ENCODE results near the gene FAM193B.

The FAM193B gene

GRCh38 chr5:177554474-177555111 lies at the start of gene FAM193B:
TSS of gene FAM193B (minus strand) at chr5:177554563. CDS start at chr5:177554458, 105 bp downstream.
- DNase-seq (ENCODE audit: low read depth, low spot score) = peak; percentile 88

- no peak for DNase-seq (ENCODE audit: low read depth, low spot score)
Observed at GRCh38 chr5:177604116-177604521, 49.8 kb upstream of the FAM193B start.

DNA sequence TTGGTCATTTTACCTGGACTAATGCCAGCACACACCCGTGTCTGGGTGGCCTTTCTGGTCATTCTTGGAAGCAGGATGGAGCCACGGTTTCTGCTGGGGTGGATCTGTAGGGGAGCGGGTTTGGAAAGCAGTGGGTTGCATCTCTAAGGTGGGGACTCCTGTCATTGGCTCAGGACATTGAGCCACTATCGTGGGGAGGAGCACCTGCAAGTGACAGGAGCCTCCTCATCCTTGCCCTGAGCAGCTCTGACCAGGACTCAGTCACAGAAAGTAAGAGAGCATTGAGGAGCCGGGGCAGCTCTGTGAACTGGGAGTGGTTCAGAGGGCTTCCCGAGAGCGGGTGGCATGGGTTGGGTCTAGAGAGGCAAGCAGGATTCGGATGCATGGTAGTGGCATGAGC lies 49.3 kb upstream of the FAM193B start:
- DNase-seq (ENCODE audit: low read depth, low spot score) = no peak

DNA sequence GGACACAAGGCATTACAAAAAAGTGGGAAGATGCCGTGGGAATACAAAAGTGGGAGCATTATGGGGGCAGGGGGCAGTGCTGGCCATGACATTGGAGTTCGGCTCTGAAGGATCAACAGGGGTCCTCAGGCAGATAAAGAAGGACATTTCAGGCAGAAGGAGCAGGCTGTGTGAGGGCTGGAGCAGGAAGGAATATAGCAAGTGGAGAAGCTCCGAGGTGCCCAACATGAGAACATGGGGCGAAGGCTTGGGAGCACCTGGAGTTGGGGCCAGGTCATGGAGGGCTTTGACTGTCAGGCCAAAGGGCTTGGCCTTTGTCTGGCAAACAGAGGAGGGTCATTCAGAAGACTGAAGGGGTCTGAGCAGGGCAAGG lies 48.1 kb upstream of the FAM193B start:
- DNase-seq (ENCODE audit: low read depth, low spot score) = no peak

- no peak for DNase-seq (ENCODE audit: low read depth, low spot score)
Observed at GRCh38 chr5:177601577-177602457, 47.5 kb upstream of the FAM193B start.

DNA sequence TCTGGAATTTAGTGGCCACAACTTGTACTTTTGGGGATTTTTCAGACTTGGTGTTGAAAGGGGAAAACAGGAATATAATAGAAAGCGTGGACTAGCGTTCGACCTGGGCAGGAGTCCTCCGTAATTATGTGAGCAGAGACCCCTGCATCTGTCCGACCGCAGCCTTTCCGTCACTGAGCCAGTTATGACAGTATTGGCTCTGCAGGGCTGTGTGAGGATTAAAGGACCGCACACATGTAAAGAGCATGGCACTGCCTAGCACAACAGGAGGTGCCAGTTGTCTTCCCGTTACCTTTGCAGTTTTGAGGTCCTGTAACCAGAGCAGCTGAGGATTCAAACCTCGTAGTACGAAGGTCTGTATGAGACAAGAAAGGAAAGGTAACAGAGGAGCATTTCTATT lies 46.8 kb upstream of the FAM193B start:
- no peak for DNase-seq (ENCODE audit: low read depth, low spot score)

GRCh38 chr5:177600508-177601018 lies 46.2 kb upstream of the FAM193B start:
- no peak for DNase-seq (ENCODE audit: low read depth, low spot score)

DNA sequence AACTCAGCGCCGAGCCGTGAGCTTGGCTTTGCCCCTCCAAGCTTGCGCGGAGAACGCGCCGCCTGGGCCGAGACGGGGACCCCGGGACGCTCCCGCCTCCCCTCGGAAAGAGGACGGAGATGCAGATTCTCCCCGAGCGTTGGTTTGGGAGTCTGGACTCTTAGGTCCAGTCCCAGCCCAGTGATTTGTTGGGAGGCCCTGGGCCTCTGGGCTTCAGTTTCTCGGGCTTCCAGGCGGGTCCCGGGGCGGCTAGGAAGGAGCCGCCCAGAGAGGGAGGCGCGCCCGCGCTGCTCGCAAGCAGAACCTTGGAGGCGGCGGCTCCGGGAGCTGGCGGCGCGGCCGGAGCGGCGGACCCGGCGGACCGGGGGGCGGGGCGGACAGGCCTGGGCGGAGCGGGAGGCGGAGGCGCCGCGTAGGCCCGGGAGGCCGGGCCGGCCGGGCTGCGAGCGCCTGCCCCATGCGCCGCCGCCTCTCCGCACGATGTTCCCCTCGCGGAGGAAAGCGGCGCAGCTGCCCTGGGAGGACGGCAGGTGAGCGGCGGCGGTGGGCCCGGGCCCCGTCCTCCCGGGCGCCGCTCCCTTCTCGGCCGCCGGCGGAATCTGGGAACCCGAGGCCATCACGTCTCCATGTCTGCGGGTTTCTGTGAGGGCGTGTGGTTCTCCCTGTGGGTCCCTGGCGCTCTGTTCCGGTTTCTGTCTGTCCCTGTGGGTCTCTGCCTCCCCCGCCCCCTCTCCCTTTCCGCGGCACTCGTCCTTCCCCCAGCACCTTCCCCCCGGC lies 45.6 kb upstream of the FAM193B start, which contains the start of gene B4GALT7:
Gene B4GALT7, plus strand, starts transcription at position 402 of the 777 bp plus-strand sequence. Its CDS starts 79 bp downstream, at position 481.
- DNase-seq (ENCODE audit: low read depth, low spot score) = peak; percentile 75

DNA sequence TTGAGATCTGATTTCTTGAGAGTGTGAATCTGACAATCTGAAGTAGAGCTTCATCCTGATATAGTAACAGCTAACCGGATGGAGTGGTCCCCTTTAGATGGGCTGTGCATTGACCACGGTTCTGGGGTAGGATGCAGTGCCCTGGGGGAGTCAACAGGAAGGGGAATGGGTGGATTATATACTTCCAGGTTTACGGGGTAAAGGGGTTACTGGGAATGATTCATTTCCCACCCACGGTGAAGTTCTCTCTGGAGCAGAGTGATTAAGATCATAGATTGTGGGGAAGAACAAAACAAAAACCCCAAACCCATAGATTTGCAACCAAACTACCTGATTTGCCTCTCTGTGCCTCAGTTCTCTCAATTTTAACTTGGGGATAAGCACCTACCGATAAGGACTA lies 44.1 kb upstream of the FAM193B start:
- DNase-seq (ENCODE audit: low read depth, low spot score) = no peak

DNA sequence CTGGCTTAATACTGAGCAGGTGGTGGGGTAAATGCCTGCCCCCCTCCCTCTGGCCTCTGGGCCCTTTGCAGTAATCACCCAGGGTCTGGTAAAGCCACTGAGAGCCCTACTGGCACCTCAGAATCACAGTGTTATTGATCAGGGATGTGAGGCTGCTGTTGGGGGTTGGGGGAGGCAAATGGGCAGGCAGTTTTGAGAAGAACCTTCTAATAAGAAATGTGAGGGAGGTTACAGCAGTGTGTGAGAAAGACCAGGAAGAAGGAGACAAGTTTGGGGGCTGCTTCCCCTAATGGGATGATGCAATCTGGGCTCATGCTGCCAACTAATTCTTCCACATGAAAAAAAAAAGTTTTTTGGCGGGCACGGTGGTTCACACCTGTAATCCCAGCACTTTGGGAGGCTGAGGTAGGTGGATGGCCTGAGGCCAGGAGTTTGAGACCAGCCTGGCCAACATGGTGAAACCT lies 42.4 kb upstream of the FAM193B start:
- DNase-seq (ENCODE audit: low read depth, low spot score) = no peak

DNA sequence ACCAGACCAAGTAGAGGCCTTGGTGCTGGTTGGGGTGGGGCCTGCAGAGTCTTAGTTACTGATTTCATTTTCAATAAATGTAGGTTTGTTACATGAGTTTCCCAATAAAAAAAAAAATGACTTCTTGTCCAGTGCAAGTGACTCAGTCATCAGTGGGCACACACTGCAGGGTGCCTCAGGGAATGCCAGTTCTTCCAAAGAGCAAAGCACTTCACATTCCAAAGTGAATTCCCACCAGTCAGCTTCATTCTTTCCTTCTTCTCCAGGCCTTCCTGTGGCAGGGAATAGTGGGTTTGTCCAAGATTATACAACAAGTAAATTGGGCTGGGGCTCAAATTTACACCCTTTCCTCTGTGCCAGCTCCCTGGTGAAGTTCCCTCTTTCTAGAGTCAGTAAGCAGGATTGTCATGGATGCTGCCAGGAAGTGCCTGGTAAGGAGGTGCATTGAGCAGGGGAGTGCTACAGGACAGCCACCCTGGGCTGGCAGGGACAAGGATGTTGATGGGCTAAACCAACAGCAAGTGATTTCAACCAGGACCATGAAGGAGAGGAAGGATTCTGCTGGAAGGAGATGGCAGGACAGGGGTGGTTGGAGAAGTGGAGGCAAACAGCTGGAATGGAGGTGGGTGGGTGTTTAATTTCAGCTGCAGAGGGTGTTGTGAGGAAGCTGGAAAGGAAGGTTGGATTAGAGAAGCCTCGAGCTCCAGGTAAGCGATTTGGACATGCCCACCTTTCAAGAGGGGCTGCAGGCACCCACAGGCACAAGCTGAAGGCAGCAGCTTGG lies 41.8 kb upstream of the FAM193B start:
- DNase-seq (ENCODE audit: low read depth, low spot score) = no peak

- DNase-seq (ENCODE audit: low read depth, low spot score) = no peak
Observed at GRCh38 chr5:177595026-177595585, 40.7 kb upstream of the FAM193B start.

DNA sequence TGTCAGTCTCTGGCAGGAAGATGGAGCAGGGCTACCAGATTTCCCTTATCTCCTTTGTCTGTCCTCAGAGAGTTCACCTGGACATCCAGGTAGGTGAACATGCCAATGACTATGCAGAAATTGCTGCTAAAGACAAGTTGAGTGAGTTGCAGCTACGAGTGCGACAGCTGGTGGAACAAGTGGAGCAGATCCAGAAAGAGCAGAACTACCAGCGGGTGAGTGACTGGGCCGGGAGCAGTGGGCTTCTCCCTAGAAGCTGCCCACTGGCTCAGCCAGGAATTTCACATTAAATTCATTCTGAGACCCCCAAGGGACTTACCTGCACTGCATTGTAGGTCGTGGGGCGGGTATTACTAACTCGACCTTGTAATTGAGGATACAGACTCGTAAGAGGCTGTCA lies 39.7 kb upstream of the FAM193B start:
- DNase-seq (ENCODE audit: low read depth, low spot score) = no peak

DNA sequence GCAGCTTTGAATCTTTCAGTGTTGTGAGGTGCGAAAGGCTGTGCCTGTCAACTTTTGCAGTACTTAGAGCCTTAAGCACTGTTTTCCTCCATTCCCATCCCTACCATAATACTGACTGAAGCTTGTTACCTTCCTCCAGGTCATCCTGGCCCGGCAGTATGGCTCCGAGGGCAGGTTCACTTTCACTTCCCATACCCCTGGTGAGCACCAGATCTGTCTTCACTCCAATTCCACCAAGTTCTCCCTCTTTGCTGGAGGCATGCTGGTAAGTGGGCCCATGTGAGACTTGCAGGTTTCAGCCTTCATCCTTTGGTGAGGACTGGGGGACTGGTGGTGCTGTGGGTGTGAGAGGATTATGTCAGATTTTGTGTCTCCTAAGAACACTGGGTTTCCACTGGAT lies 39.1 kb upstream of the FAM193B start:
- no peak for DNase-seq (ENCODE audit: low read depth, low spot score)

GRCh38 chr5:177592905-177593304 lies 38.5 kb upstream of the FAM193B start:
- DNase-seq (ENCODE audit: low read depth, low spot score) = no peak

- peak; percentile 77 for DNase-seq (ENCODE audit: low read depth, low spot score)
Observed at GRCh38 chr5:177592010-177592834, 37.9 kb upstream of the FAM193B start, which contains the start of gene TMED9. TSS of gene TMED9 (plus strand) at chr5:177592203. CDS start at chr5:177592215, 12 bp downstream.

GRCh38 chr5:177591690-177592009 lies 37.3 kb upstream of the FAM193B start:
- no peak for DNase-seq (ENCODE audit: low read depth, low spot score)

GRCh38 chr5:177590406-177590805 lies 36.0 kb upstream of the FAM193B start:
- no peak for DNase-seq (ENCODE audit: low read depth, low spot score)

GRCh38 chr5:177588413-177588909 lies 34.1 kb upstream of the FAM193B start:
- DNase-seq (ENCODE audit: low read depth, low spot score) = no peak

DNA sequence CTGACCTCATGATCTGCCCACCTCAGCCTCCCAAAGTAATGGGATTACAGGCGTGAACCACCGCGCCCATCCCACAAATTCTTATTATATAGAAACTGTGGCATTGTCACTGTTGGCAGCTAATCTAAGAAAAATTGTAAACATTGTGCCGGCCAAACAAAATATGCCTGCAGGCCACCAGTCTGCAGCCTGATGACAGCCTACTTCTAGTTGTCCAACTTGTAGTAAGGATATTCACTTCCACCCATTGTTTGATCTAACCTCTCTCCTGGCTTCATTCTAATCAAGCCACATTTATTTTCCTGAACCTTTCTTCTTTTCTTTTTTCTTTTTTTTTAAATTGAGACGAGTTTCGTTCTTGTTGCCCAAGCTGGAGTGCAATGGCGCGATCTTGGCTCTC lies 24.0 kb upstream of the FAM193B start:
- no peak for DNase-seq (ENCODE audit: low read depth, low spot score)

All from activated naive CD8-positive, alpha-beta T cell treated with anti-CD3 and anti-CD28 coated beads, Interleukin-2, amount 50 U/mL, for 16 hours (primary cell).